Spleen (tissue), 11 donors: Measurements from ENCODE around the gene TAF15. TPM values are rescaled to one million over a fixed set of nuclear protein-coding genes. Genes with fewer than 3 reads are reported as not detected.
A peak's percentile ranks its signal among the peaks of the same experiment; 100 is the strongest.

ENCODE experiments used
- DNase-seq: peaks from one replicate; pipeline ENCODE4 v3.0.0-alpha.2; 2020
- H3K27ac ChIP-seq, 8 donors: fragments of 200-600 bp; sonication (generic) in 7 of 8; 1 replicate in 4 of 8; 2 replicates in 4 of 8; pipeline versions ENCODE4 v1.5.0 to v1.8.0; 2016 to 2021; ENCODE audit warnings: inconsistent platforms in 4 of 8, mild to moderate bottlenecking in 4 of 8, moderate library complexity in 1 of 8
- H3K27me3 ChIP-seq, 7 donors: fragments of 200-600 bp; sonication (generic) in 6 of 7; replicated peaks in 1 of 7; 1 replicate in 4 of 7; 2 replicates in 3 of 7; pipeline versions ENCODE4 v1.5.0 to v1.8.0; 2016 to 2021; ENCODE audit warnings: inconsistent platforms in 3 of 7, mild to moderate bottlenecking in 1 of 7
- H3K36me3 ChIP-seq, 6 donors: fragments of 200-600 bp; sonication (generic) in 5 of 6; 1 replicate in 4 of 6; 2 replicates in 2 of 6; pipeline versions ENCODE4 v1.5.0 to v1.8.0; 2016 to 2021; ENCODE audit warnings: inconsistent platforms in 2 of 6
- H3K4me1 ChIP-seq, 6 donors: fragments of 200-600 bp; sonication (generic) in 5 of 6; 1 replicate in 3 of 6; 2 replicates in 3 of 6; pipeline versions ENCODE4 v1.5.0 to v1.8.0; 2016 to 2021; ENCODE audit warnings: inconsistent platforms in 3 of 6
- H3K4me3 ChIP-seq, 8 donors: fragments of 200-600 bp; sonication (generic) in 7 of 8; 1 replicate in 4 of 8; 2 replicates in 4 of 8; pipeline versions ENCODE4 v1.5.0 to v1.8.0; 2016 to 2021; ENCODE audit warnings: inconsistent platforms in 4 of 8, mild to moderate bottlenecking in 4 of 8, moderate library complexity in 2 of 8
- H3K9me3 ChIP-seq, 8 donors: fragments of 200-600 bp; sonication (generic) in 7 of 8; 1 replicate in 4 of 8; 2 replicates in 4 of 8; pipeline versions ENCODE4 v1.5.0 to v1.8.0; 2016 to 2021; ENCODE audit warnings: inconsistent platforms in 4 of 8
- POLR2A ChIP-seq, 3 donors: fragments of 450-650 bp; IDR thresholded peaks; one replicate each; pipeline ENCODE4 v1.5.1; 2017; ENCODE audit warnings: antibody characterized with exemption in 3 of 3, mild to moderate bottlenecking in 1 of 3
- POLR2AphosphoS5 ChIP-seq, 3 donors: sonication (generic); formaldehyde crosslinking; IDR thresholded peaks; one replicate each; pipeline ENCODE4 v1.5.1; 2017; ENCODE audit warnings: antibody characterized with exemption in 3 of 3
- WGBS, 5 donors: extraction: QIAGEN DNeasy Blood & Tissue Kit in 3 of 5; methylation state at CpG; one replicate each; pipeline versions ENCODE4 v1.1.5 to v1.1.7; 2013 to 2018; 5-methylcytosine and 5-hydroxymethylcytosine counted together
- intact Hi-C: fragments of 100-400 bp; cut with DNase I; formaldehyde crosslinking; loops from one replicate; pipeline ENCODE4 v1.15.0; 2023; ENCODE audit warnings: low total_unique reads
- polyA plus RNA-seq, 3 donors: library from polyadenylated mRNA; stranded (reverse); fragments of 200-250 nt; gene quantifications; one replicate each; pipeline ENCODE4 v1.2.1, GENCODE V29; 2013
- total RNA-seq, 7 donors: library from RNA; depleted of rRNA in 3 of 7; stranded (reverse); fragments of >200 nt in 3 of 7; fragmentation: NEBNext Ultra II Directional in 4 of 7; extraction: Animal tissue kit (Norgen Biotek cat#: 25700) in 4 of 7; gene quantifications; one replicate each; pipeline versions ENCODE4 v1.1.0 to v1.2.1, GENCODE V29; 2016 to 2021
- TF ChIP-seq, protein P1 (sequence below), 11 experiments: fragments of 200-600 bp in 7 of 11; fragments of 450-650 bp in 4 of 11; sonication (generic) in 4 of 11; IDR thresholded peaks in 8 of 11; conservative IDR thresholded peaks in 3 of 11; 1 replicate in 7 of 11; 2 replicates in 4 of 11; pipeline versions ENCODE4 v1.4.0 to v1.8.0; 2016 to 2021; ENCODE audit warnings: antibody characterized with exemption in 11 of 11, inconsistent platforms in 4 of 11, mild to moderate bottlenecking in 1 of 11
- donor health status: healthy with polysubstance abuse.
- donor health status: DM: no; HTN: no; CAD: no; lungs with moderate emphysema.
- donor health status: DM: no; HTN: no; CAD: no.
- donor health status: Bipolar disorder and iron deficiency.
- donor health status: healthy.
- donor health status: DM: no; HTN: no; CAD: no.
- donor health status: DM: yes; HTN: yes; CAD: no.

TAF15 gene
- total and polyA plus RNA-seq, 10 donors = 55.9 to 184 (median 108) TPM

DNA sequence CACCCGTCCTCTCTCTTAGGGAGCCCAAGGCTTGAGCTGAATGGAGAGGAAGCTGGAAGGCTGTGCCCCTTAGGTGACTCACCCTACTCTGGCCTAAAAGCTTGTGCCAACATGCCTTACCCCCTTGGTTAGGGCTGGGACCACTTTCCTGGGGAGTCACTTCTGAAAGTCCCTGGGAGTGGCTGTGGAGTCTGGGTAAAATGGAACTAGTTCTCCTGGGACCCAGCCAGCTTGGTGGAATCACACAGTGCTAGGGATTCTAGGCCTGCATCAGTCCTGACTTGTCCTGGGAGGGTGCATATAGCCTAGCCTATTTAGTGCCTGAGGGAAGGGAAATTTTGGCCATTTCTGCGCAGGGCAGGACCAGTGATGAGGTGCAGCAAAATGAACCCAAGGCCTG, 24.4 kb upstream of the TAF15 start:
- Histone ChIP-seq H3K27me3 (no peaks in the 10 kb centered on the region), H3K4me3 (no peak overlapping the region), H3K4me1 (peaks cover 4 to 36% (median 19%) of the 10 kb centered on the region in 6 donors), H3K9me3 (no peaks in the 10 kb centered on the region), H3K27ac (no peak overlapping the region), H3K36me3 (no peaks in the 10 kb centered on the region)
- intact Hi-C loops = no loop called here
- TF ChIP-seq, protein P1, sequence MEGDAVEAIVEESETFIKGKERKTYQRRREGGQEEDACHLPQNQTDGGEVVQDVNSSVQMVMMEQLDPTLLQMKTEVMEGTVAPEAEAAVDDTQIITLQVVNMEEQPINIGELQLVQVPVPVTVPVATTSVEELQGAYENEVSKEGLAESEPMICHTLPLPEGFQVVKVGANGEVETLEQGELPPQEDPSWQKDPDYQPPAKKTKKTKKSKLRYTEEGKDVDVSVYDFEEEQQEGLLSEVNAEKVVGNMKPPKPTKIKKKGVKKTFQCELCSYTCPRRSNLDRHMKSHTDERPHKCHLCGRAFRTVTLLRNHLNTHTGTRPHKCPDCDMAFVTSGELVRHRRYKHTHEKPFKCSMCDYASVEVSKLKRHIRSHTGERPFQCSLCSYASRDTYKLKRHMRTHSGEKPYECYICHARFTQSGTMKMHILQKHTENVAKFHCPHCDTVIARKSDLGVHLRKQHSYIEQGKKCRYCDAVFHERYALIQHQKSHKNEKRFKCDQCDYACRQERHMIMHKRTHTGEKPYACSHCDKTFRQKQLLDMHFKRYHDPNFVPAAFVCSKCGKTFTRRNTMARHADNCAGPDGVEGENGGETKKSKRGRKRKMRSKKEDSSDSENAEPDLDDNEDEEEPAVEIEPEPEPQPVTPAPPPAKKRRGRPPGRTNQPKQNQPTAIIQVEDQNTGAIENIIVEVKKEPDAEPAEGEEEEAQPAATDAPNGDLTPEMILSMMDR (IDR thresholded peaks at IDR 0.05 in 8 of 11, conservative IDR thresholded peaks at IDR 0.05 in 3 of 11) = no peak
- TF ChIP-seq POLR2AphosphoS5 (IDR thresholded peaks at IDR 0.05) (no peak), POLR2A (IDR thresholded peaks at IDR 0.05) (no peak)
- DNase-seq = no peak
- WGBS, 5 donors = 66 to 86% (median 74%) methylated on average over 2 of the region's 2 CpGs

DNA sequence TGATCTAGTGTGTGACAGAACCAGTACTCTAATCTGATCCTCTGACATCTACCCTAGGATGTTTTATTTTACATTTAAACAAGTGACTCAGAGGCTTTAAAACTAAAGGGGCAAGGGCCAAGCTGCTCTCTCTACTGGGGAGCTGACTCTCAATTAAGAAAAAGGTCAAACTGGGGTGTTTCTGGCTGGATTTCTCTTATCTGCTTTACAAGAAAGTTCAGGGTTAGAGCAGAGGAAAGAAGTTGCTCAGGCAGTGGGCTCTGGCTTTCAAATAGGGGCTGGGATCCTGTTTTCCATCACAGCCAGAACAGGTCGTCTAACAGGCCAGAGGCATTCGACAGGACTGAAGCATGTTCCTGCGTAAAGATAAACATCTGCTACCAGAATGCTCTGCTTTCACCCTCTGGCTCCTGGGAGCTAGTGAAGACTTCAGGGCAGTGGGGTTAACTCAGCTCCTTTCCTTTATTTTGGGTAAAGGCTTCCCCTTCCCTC, 22.3 kb upstream of the TAF15 start:
- DNase-seq = no peak
- intact Hi-C loops = no loop called here
- no peaks in the 10 kb centered on the region for H3K36me3 ChIP-seq
- H3K27me3 ChIP-seq = peaks cover 0 to 7% (median 0%) of the 10 kb centered on the region in 7 donors
- H3K27ac ChIP-seq = peak overlapping the region in 1 of 8 donors; percentile 22
- no peaks in the 10 kb centered on the region for H3K9me3 ChIP-seq
- H3K4me3 ChIP-seq = no peak overlapping the region
- TF ChIP-seq, protein P1 (IDR thresholded peaks at IDR 0.05 in 8 of 11, conservative IDR thresholded peaks at IDR 0.05 in 3 of 11) = no peak
- no peak for TF ChIP-seq POLR2AphosphoS5 (IDR thresholded peaks at IDR 0.05)
- no peak for TF ChIP-seq POLR2A (IDR thresholded peaks at IDR 0.05)
- 36 to 62% (median 47%) methylated on average over 3 of the region's 3 CpGs for WGBS, 5 donors
- H3K4me1 ChIP-seq = peaks cover 4 to 36% (median 19%) of the 10 kb centered on the region in 6 donors

DNA sequence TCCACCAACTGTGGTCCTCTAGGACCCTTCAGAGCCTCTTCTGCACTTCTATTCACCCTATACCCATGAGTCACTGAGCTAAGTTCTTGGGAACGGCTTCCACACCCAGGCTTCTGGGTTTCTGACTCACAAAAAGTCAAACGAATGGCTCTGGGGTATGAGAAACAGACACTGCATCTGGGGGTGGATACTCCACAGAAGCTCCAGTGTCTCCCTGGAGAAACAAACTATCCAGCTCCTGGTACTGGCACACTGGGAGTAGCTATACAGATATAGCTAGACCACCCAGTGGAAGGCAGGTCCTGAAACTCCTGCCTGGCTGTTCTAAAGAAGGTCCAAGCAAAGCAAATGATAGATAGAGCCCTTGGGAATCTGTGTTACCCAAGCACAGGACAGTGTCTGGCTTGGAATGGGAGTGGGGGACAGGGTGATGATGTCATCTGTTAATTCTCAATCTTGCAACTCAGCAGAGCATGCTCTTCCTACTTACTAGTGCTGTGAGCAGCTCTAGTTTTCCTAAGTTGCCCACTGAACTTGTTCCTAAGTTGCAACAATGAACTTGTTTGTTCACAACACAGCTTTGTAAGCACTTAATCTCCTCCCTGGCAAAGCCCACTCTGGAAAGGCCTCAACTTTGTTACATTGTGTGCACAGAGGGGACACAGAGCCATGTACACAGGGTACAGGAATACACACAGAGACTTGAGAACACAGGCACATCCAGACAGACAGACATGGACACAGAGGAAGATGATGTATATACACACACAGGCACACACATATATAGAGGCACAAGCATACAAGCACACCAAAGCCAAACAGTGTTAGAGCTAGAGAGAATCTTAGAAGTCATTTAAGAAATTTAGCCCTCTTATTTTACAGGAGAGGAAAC, 20.6 kb upstream of the TAF15 start:
- 70 to 85% (median 79%) methylated on average over 2 of the region's 2 CpGs for WGBS, 5 donors
- Histone ChIP-seq H3K27ac (no peak overlapping the region), H3K4me3 (no peak overlapping the region), H3K36me3 (no peaks in the 10 kb centered on the region), H3K27me3 (peaks cover 0 to 24% (median 0%) of the 10 kb centered on the region in 7 donors), H3K4me1 (peaks cover 0 to 21% (median 11%) of the 10 kb centered on the region in 6 donors), H3K9me3 (no peaks in the 10 kb centered on the region)
- DNase-seq = no peak
- no peak for TF ChIP-seq POLR2A (IDR thresholded peaks at IDR 0.05)
- no peak for TF ChIP-seq POLR2AphosphoS5 (IDR thresholded peaks at IDR 0.05)
- TF ChIP-seq, protein P1 (IDR thresholded peaks at IDR 0.05 in 8 of 11, conservative IDR thresholded peaks at IDR 0.05 in 3 of 11) = no peak
- intact Hi-C loops = no loop called here

DNA sequence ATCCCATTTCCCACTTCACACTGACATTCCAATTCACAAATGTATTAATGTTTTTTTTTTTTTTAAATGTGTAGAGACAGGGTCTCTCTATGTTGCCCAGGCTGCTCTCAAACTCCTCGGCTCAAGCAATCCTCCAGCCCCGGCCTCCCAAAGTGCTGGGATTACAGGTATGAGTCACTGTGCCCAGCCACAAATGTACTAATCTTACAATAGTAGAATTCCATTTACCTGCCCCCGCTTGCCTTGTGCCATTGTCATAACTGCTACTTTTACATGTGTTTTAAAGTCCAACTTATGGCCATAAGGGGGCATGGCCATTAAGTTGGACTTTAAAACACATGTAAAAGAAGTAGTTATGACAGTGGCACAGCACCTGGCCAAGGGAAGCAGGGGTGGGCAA, 18.4 kb upstream of the TAF15 start:
- 88 to 99% (median 90%) methylated on average over 3 of the region's 3 CpGs for WGBS, 5 donors
- no peak for TF ChIP-seq POLR2AphosphoS5 (IDR thresholded peaks at IDR 0.05)
- no peak for TF ChIP-seq POLR2A (IDR thresholded peaks at IDR 0.05)
- TF ChIP-seq, protein P1 (IDR thresholded peaks at IDR 0.05 in 8 of 11, conservative IDR thresholded peaks at IDR 0.05 in 3 of 11) = no peak
- Histone ChIP-seq H3K4me3 (no peak overlapping the region), H3K27me3 (peaks cover 0 to 45% (median 17%) of the 10 kb centered on the region in 7 donors), H3K4me1 (peaks cover 8 to 22% (median 13%) of the 10 kb centered on the region in 6 donors), H3K9me3 (no peaks in the 10 kb centered on the region), H3K36me3 (no peaks in the 10 kb centered on the region), H3K27ac (no peak overlapping the region)
- DNase-seq = no peak
- intact Hi-C loops = no loop called here
